GM18858 (cell line): Measurements from ENCODE around the gene EID1.

ENCODE experiments used
- ATAC-seq: cut with Tn5 transposase; IDR thresholded peaks from one replicate; pipeline ENCODE4 v1.9.1; 2021; ENCODE audit not compliant: unreplicated experiment

Gene EID1

DNA sequence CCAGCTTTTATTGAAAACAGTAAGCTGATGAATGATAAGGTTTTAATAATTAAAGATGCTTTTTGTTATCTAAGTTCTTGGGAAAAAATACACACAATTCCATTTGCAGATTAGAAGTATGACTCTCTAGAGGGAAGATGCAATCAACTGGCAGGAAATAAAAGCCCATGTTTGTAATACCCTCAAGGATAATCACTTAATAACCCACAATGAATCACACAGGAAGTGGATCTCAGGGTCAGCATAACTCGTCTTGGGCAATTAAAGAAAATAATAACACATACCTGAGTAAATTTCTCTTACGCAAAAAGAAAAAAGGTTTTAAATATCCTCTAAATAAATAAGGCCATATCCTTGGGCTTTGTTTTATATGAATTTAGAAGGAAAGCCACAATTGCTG lies 9.4 kb upstream of the EID1 start:
- ATAC-seq = no peak

DNA sequence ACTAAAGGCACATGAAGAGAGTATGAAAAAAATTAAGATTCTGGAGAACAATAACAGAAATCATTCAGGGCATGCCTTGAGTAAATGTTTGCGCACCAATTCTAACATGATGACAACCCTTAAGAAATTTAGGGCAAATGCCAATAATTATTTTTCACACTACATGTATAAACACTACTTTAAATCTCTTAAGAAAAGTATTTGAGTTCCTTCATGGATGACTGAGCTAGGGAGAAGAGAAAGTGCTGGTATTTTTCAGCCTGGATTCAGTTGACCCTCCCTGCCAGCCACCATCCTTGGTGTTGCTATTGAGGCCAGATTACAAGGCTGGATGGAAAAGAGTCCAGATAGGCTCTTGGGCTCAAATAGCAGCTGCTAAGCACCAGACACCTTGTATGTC lies 8.0 kb upstream of the EID1 start:
- no peak for ATAC-seq

DNA sequence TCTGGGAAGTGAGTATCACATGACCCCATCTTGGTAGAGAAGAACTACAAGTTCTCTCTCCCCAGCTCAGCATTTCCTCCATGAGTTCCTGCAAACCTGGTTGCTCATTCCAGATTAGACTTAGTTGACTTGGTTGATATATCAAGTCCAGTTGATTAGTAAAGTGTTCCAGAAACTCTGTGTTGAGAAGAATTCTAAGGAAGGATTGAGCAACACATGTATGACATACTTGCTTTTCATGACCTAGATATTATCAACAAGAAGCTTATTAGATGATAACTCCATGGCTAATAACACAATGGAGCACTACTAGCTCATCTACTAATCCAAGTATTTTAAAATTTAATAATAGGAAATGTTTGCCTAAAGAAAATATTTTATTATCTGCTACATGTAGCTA lies 6.4 kb upstream of the EID1 start:
- no peak for ATAC-seq

DNA sequence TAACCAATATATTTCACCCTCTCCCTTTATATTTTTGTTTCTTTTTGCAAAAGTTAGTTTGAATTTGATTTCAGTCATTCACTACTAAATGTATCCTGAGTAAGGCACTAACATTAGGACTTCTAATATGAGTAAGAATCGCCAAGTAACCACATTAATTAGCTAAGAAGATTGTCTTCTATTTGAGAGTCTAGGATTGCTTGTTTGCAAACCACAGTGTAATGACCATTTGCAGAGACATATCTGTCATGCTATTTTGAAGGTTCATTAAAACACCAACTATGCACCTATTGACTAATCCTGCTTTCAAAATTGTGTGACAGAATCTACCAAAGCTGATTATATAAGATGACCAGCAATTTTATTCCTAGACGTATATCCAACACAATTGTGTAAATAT lies 5.3 kb upstream of the EID1 start:
- no peak for ATAC-seq

DNA sequence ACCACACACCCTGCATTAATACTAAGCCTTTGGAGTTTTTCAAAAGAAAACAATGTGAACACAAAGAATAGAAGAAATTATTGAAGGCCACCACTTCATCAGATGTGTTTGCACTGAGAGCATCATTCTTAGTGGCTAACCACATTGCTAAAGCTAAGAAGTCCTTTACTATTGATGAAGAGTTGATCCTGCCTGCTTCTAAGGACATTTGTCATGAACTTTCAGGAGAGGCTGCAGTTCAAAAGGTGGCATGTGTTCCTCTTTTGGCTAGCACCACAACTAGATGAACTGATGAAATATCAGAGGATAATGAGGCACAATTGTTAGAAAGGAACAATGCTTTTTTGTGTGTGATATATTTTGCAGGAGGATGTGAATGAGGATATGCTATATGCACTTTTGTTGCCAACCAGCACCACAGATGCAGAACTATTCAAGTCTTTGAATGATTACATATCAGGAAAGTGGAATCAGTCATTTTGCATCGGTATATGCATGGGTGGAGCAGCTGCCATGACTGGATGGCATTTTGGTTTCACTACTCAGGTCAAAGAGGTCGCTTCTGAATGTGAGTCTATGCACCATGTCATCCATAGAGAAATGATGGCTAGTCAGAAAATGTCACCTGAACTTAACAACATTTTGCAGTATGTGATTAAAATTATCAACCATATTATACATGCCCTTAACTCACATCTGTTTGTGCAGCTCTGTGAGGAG lies 2.5 kb upstream of the EID1 start:
- ATAC-seq = no peak

DNA sequence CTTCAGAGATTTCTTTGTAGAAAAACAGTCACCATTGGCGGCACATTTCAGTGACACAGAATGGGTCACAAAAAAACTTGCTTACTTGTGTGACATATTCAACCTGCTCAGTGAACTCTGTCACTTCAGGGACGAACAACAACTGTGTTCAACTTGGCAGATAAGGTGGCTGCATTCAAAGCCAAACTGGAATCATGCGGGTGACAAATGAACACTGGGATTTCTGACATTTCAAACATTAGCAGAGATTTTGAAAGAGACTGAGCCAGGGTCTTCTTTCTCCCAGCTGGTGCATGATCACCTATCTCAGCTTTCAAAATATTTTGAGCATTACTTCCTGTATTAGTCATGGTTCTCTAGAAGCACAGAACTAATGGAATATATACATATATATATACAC lies 1.9 kb upstream of the EID1 start:
- no peak for ATAC-seq

DNA sequence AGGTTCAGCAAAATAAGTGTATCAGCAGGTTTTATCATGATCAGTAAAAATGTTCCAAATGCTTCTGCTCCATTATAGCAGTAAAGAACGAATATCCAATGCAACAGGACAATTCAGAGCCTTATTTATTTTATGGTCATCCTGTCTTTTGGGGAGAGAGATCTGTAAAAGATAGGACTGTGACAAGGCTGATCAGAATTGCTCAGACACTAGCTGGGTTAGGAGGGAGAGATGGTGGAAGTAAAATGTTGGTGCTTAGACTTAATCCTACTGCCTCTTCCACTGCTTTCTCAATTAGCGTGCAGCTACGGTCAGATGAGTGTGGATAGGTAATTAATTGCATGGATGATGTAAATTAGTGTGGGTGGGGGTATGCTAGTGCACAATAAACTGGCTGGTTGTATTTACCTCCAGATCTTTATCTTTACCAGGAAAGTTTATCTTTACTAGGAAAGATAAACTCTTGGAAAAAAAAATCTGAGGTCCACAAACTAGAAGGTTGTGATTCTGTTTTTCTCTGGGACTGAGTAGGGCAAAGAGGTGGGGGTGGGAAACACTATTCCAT lies 2.2 kb downstream of the EID1 start:
- no peak for ATAC-seq

DNA sequence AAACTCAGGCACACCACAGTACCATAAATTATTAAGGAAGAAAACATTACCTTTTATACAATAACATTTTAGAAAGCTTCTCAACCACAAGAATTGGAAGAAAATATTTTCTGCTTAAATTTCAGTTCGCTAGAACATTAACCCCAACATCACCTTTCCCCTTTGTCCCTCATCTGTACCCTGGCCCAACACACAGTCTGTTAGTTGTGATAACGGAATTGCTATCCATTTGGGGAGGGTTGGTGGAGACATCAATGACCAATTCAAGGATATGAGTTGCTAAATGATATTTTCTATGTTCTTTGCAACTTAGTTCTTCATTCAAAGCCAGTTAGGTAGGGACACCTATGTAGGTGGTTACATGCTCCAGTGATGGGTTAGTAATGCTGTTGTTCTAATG lies 5.8 kb downstream of the EID1 start:
- no peak for ATAC-seq

DNA sequence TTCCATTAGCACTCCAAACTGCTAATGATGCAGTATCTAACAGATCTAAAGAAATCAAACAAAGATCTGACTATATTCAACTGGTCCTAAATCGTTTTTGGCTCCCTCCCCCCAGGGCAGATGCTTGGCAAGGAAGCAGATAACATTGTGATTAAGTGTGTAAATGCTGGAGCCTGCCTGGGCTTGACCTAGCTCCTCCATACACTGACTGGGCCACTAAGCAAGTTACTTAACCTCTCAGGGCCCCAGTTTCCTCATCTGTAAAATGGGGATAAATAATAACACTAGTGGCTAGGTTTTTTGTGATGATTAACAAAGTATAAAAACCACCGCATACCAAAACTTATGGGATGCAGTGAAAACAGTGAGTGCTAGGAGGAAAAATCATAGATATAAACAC lies 9.2 kb downstream of the EID1 start:
- no peak for ATAC-seq

DNA sequence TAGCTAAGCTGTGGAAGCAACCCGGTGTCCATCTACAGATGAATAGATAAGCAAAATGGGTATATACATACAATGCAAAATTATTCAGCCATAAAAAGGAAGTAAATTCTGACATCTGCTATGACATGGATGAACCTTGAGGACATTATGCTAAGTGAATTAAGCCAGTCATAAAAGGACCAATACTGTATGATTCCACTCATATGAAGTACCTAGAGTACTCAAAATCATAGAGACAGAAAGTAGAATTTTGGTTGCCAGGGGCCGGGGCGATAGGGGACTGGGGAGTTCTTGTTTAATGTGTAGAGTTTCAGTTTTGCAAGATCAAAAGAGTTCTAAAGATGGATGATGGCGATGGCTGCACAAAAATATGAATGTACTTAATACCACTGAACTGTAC lies 10.3 kb downstream of the EID1 start:
- ATAC-seq = no peak

DNA sequence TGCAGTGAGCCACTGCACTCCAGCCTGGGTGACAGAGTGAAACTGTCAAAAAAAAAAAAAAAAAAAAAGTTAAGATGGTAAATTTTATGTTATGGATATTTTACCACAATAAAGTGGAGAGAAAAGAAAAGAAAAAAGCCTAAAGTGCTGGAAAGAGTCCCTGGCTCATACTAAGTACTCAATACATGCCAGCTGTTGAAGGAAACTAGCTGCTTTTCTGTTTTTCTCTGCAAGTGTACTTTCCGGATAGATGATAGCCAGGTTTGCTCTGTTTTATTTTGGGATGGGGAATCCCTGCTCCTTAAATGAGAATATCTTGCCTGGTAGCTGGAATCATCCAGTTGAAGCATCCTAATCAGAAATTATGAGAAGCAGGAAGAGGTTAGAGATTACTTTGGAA lies 10.9 kb downstream of the EID1 start:
- ATAC-seq = no peak

DNA sequence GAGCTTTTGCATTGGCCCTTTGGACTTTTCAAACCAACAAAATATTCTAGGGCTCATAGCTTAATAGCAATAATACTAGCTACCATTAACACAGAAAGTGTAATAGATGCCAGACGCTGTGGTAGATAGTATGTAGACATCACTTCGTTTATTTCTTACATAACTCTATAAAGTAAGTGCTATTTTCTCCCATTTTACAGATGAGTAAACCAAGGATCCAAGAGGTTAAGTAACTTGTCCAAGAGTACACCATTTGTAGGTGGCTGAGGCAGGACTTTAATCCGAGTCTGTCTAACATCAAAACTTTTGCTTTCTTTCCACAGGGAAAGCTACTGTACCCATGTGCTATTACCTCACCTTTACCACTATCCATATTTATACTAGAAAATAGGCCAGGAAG lies 12.0 kb downstream of the EID1 start:
- ATAC-seq = no peak

DNA sequence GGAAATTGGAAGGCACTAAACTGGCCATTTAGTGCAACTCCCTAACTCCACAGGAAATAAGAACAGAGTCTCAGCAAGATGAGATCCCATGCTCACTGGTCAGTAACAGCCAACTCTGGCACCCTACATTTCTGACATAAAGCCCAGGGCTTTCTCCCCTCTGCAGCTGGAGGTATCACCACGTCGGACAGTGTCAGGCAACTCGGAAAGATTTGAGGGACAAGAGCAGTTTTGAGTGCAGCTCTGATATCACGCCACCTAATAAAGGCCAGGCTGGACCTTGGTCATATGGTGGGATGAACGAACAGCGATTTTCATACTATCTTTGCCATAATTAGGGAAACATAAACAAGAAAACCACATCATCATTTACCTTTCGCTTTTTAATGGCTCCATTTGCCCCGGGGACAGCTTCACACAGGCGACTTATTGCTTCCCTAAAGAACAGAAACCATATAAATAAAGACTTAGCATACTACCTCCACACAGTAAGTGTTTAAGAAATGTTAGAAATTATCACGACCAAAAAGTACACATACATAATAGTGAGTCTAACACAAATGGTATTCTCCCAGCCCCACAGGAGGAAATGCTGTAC lies 12.5 kb downstream of the EID1 start:
- no peak for ATAC-seq

DNA sequence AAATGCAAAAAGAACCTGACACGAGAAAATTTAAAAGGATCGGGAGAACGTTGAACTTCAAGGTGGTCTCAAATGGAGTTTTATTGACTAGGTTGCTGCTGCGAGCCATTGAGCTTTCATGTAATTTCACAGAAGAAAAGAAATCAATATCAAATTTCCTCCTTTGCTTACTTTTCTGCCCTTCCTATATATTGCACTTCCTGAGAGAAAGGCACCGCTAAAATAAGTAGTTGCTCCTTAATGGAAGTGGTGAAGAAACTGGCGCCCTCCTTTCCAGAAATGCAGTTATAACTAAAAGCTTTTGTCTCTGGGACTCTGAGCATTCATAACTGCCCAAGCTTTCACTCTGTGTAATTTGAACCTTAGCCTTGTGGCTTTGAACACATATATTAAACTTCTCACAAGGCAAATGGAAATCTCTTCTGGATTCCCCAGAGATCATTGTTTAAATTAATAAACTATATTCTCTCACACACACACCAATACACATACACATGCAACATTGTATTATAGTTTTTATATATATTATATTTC lies 13.4 kb downstream of the EID1 start:
- ATAC-seq = no peak

DNA sequence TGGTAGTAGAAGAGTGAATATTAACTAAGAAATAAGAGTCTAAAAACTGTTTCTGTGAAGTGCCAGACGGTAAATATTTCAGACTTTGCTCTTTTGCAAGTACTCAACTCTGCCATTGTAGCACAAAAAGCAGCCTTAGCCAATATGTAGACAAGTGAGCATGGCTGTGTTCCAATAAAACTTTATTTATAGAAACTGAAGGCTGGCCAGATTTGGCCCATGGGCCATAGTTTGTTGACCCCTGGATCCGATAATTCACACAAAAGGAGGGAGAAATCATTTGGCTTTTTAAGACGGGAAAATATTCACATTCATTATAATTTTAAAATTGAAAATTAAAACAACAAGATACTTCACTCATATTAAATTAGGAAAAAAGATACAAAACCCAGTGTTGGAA lies 15.4 kb downstream of the EID1 start:
- ATAC-seq = no peak

DNA sequence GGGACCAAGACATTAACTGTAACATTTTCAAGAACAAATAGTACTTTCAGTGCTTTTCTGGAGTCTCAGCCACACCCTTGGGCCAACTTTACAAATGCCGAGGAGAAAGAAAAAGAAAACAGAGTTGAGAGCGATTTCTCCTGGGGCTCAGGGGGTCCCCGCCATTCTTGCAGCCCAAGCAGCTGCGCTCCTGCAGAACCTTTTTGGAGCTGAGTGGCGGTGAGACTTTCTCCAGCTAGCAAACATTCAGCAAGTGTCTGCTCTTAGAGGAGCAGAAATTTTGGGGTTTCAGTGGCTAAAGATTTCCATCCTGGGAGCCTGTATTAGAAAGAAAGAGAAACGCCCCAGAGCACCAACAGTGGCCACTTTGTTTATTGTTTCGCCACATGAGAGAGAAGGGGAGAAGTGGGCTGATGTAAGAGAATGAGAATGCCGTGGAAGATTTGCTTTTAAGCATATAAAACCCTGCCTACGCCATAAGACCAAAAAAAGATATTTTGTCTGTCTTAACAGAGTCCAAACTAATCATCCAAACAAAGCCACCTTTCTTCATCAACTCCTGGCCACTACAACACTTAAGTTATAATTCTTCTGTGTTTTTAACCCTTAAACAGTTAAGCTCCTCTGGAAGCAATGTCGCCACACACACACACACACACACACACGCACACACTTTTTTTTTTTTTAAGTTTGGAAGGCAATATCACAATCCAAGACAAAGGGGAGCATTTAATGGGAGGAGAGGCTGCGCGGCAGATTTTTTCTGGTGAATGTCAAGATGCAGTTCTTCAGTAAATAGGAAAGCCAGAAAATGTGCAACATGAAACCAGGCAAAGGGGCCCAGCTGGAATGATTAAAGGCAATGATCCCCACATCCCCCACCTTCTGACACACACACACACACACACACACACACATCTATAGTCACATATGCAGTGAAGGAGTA lies 19.2 kb downstream of the EID1 start:
- ATAC-seq = no peak

DNA sequence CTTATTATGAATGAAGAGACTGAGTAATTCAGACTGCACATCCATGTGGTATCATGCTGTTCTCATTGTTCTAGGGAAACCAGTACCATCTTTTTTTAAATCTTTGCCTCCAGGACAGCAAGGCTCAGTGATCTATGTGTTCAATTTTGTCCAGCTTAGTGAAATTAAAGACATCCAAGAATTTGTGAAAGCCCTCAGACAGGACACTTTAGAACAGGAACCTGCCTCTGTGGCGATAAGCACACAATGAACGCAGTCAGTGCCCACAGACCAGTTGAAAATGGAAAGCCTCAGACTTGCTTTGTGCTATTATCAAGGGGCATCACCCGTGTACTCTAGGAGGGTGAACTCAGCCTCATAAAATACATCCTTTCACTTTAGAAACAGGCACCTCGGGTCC lies 20.1 kb downstream of the EID1 start:
- ATAC-seq = no peak

DNA sequence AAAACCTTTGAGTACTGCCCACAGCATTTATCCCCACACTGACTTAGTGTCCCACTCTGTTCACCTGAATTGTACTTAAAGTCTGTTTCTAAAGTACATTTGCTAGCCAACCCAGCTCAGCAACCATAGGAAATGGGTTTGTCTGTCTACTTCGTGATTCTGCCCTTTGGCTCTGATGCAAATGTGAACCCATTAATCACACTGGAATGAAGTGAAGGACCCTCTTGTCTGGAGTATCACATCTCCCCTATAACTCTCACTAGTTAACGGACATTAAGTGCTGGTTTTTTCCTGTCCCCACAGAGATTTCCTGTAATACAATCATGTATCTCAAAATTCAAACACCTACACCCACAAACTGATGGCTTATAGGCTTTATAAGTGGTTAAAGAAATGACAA lies 20.5 kb downstream of the EID1 start:
- ATAC-seq = no peak

DNA sequence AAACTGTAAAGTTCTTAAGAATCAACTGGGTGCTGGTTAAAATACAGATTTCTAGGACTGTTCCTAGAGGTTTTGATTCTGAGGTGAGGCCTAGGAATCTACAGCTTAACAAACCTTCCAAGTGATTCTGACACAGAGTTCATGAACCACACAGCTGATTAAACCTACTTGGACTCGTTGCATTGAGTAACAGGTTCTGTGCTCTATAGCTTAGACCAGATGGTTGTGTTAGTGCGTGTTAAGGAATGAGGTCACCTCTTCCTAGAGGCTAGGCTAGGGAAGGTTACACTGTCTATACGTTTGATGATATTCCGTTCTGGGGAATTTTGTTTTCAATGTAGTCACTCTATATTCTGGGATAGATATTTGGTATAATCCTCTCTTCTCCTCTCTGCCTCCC lies 21.9 kb downstream of the EID1 start:
- no peak for ATAC-seq

DNA sequence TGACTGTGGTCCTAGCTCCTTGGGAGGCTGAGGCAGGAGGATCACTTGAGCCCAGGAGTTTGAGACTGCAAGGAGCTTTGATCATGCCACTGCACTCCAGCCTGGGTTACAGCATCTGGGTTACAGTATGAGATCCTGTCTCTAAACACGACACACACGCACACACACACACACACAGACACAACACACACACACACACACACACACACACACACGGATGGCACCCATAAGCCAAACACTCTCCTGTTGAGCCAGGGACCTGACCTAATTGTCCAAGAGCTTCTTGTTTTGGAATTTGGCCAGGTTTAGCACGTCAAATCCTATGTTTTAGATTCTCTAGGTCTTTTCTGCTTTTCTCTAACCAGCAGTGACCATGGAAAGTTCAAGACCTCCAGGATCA lies 26.8 kb downstream of the EID1 start:
- no peak for ATAC-seq

DNA sequence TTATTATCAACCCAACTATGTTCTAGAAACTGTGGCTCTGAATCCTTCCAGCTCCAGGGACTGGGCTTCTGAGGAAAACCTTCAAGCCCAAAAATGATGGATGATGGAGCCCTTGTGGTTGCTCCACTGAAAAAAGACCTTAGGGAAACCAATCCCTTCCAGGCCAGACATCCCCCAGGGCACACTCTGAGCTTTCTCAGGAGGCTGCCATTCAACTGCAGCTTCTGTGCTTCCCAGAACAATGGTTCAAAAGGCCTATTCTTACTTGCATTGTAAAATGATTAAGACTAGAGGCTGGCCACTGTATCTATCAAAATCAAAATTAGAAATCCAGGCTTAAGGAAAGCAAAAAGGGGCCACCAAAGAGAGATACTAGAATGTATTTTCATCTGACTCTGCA lies 27.3 kb downstream of the EID1 start:
- no peak for ATAC-seq

DNA sequence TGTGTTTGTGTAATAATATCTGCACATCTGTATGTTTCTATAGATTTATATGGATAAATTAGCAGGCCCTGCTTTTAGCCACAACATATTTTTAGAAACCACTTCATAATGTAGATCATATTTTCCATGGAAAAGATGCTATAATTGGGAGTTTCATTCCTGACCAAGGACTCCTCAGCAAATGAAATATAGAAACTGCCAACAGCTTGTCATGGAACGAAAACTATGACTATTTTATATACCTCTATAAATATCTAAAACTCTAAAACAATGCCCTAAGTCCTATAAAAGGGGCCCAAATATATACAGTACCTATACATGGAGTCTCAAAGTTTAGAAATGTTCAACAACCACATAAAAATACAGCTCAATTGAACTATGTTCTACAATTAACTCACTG lies 27.9 kb downstream of the EID1 start:
- no peak for ATAC-seq
